GOT3 (cell line): Measurements from ENCODE around the gene TRAF2.

Experiments
- DNase-seq: peaks from one replicate; lab custom pipeline; 2025; ENCODE audit warnings: mixed read lengths; lab: John Stamatoyannopoulos, UW

Gene TRAF2

DNA sequence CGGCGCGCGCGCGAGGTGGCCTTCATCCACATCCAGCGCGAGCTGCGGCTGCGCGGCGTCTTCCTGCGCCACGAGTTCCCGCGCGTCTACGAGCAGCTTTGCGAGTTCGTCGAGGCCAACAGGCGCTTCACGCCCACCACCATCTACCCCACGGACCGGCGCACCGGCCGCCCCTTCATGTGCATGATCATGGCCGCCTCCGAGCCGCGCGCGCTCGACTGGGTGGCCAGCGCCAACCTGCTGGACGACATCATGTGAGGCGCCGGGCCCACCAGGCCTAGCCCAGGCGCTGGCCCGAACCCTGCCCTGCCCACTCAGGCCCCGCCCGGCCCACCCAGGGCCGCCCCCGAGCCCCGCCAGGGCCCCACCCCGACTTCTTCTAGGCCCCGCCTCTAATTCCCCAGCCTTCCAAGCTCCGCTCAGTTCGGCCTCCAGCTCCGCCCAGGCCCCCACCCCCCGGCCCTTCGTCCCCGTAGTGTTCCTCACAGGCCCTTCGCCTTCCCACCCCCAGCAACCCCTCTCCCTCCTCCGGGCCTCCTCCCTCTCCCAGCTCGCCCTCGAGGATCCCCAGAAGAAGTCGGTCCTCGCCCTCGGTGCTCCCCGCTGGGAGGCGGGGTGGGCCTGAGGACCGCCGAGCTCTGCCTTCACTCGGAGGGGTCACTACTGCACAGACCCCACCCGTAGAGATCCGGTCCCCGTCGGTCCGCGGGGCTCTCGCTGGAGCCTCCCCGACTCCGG is 39.1 kb upstream of the TRAF2 start:
- DNase-seq, result no peak

DNA sequence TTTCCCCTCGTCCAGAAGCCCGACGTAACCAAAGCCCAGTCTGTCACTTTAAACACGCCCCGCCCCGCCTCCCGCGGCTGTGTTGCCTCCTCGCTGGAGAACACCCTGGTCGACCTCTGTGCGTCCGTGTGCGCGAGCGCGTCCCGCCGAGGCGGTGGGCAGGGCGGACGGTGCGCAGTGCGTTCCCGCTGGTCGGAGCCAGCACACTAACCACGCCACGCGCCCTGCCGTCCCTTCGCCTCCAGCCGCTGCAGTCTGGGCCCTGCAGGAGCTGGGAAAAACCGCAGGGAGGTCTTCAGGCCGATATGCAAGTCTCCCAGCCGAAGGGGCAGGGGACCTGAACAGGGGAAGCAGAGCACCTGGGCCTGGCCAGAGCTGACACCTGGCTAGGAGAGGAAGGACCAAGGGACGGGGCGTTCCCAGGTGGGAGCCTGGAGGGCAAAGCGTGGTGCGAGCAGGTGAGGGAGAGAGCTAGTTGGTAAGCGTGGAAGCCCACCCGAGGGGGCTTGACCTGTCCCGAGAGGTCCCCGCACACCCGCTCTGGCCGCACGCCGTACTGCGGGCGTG is 38.4 kb upstream of the TRAF2 start:
- DNase-seq, result peak; percentile 50

DNA sequence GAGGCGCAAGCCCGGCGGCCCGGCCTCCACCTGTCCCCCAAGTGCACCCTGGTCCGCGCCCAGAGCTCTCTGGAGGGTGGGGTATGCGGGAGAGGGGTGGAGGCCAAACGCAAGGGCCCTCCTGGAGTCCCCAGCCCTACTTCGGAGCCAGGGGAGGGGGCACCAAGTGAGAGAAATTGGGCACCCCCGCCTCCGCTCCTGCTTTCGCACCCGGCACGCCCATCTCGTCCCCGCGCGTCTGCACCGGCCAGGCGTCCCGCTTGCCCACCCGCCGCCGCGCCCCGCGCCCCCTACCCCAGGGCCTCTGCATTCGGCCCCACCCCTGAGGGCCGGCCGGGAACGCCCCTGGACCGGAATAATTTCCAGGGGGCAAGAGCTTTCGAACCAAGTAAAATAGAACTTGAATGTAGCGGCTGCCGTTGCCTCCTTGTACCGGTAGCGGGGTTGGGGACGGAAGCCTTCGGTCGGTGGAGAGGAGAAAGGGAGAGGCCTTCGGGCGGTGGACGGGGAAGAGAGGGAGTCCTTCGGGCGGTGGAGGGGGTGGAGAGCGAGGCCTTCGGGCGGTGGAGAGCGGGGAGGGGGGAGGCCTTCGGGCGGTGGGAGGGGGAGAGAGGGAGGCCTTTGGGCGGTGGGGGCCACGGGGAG is 37.8 kb upstream of the TRAF2 start:
- no peak for DNase-seq

DNA sequence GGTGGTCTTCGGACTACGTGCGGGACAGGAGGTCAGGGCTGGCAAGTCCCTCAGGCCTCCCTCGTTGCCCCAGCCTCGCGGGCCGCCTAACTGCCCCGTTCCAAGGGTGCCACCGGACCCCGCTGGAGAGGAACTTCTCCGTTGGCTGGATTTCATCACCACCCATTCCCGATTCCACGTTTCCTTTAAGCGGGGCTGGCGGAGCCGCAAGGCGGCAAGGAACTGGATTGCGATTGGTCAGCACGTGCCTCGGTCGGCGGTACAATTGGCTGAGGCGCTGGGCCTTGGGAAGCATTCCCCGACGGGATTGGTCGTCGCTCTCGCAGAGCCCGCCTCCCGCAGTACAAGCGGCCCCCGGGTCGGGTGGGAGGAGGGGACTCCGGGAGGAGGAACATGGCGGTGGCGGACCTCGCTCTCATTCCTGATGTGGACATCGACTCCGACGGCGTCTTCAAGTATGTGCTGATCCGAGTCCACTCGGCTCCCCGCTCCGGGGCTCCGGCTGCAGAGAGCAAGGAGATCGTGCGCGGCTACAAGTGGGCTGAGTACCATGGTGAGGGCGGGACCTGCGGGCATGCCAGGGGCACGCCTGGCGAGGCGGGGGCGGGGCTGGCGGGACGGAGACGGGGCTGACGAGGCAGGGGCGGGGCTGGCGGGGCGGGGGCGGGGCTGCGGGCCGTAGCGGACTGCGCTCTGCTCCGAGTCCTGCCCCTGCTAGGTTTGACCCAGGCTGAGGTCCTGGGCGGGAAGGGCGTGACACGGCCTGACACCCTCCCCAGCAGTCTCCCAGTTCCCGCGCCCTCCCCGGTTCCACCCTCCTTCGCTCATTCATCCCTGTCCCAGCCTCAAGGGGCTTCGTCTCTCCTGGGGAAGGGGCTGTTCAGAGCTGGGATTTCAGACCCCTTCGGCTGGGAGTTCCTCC is 37.0 kb upstream of the TRAF2 start, which contains the start of gene PHPT1:
Gene PHPT1, plus strand, starts transcription at position 372 of the 922 bp plus-strand sequence. Its CDS starts 22 bp downstream, at position 394.
- DNase-seq, result peak; percentile 95

DNA sequence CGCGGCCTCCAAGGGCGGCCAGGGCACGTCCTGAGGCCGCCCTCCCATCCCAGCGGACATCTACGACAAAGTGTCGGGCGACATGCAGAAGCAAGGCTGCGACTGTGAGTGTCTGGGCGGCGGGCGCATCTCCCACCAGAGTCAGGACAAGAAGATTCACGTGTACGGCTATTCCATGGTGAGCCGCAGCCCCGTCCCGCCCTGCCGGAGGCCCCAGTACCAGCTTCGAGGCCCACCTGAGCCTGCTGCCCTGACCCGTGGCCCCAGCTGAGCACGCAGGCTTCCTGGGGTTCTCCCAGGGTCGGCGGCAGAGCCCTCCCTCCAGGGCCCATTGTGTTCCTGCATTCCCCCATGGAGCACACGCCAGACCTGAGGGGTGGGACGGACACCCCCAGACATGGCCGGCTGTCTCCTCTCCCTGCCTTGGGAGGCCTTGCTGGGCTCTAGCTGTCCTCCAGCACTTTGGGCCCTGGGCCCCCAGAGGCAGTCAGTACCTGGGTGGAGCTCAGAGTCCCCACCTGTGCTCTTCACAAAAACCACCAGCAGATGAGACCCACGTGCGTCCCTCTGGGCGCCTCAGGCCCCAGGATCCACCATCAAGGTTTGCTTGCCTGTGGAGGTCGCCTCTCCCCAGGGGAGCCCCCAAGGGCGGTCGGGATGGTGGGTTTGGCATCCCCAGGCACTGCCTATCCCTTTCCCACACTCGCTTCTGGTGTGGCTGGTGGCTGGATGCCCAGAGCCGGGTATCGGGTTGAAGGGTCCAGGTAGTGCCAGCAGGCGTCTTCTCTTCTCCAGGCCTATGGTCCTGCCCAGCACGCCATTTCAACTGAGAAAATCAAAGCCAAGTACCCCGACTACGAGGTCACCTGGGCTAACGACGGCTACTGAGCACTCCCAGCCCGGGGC is 36.1 kb upstream of the TRAF2 start:
- no peak for DNase-seq

DNA sequence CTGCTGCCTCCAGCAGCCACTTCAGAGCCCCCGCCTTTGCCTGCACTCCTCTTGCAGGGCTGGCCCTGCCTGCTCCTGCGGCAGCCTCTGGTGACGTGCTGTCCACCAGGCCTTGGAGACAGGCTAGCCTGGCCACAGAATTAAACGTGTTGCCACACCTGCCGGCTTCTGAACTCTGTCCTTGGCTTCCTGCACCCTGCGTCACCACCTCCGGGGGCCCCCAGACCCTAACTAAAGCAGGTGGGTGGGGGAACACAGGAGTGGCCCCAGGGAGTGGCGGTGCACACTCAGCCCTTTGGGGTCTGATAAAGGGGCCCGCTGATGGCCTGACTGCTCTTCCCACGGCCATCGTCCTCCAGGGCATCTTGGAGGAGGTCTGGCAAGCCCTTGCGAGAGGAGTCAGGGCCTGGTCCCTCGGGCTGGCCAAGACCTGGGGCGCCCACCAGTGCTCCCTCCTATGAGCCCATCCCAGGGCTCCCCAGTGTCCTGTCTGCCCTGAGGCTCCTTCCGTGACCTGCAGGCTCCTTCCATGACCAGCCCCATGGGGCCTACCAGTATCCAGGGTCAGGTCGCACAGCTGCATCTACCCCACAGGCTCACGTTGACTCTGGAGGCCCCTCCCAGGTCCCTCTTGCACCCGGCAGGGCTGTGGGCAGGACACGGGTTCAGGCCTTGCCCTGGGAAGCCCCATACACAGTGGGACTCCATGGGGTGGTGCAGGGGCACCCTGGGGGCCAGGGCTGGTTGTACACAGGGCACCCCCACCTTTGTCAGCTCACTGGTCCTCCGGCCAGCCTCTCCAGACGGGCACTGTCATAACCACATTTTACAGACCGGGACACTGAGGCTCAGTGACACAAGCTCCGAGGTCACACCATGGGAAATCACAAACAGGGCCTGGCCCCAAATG is 35.2 kb upstream of the TRAF2 start:
- DNase-seq, result no peak

DNA sequence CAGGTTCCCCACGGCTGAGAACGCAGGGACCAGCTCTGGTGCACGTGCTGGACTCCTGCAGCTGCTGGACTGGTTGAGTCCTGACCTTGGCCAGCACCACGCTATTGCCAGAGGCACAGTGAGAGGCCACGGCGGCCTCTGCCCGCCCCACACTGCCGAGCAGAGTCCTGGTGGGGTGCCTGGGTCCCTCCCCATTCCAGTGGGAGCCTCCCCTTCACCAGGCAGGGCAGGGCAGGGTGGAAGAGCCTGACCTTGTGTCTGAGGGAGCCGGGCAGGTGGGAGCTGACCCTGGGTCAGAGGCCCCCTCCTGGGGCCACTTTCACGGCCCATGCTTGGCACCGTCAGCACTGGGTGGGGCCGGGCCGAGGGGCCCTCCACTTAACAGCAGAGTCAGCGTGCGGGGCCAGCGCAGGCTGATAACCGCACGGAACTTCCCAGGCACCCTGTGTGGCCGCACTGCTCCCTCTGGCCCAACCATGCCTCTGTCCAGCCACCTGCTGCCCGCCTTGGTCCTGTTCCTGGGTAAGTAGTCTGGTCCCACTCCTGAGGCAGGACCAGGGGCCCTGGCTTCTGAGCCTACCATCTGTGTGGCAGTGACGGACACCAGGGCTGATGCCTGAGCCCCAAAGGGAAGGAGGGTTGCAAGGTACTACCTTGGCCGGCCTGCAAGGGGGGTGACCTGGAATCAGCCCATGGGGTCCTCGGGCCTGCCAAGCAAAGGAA is 34.2 kb upstream of the TRAF2 start, which contains the start of gene MAMDC4:
Gene MAMDC4, plus strand, starts transcription at position 406 of the 723 bp plus-strand sequence. Its CDS starts 71 bp downstream, at position 477.
- DNase-seq, result no peak

DNA sequence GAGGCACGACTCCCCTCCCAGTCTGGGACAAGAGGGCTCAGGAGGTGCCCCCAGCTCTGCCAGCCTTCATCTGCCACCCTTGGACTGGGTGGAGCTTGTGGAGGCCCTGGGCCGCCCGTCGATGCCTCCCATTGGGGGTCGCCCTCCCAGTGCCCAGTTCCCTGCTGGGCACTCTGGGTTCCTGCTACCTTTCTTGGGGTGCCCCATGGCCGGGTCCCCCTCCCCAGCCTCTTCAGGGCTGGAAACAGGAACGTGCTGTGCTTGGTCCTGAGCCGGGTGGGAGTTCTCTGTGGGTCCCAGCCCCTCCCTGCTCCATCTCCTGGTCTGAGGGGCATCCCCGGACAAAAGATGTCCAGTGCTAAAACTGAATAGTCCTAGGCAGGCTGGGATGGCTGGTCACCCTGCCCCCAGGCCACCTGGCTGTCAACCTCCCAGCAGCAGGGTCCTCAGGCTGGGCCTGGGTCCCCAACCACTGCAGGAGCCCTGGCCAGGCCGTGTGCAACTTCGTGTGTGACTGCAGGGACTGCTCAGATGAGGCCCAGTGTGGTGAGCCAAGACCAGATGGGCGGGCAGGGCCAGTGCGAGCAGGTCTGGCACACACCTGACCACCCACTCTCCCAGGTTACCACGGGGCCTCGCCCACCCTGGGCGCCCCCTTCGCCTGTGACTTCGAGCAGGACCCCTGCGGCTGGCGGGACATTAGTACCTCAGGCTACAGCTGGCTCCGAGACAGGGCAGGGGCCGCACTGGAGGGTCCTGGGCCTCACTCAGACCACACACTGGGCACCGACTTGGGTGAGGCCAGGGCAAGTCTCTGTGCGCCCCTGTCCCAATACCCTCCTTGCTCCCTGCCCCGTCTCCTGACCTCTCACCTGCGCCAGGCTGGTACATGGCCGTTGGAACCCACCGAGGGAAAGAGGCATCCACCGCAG is 33.4 kb upstream of the TRAF2 start:
- no peak for DNase-seq

DNA sequence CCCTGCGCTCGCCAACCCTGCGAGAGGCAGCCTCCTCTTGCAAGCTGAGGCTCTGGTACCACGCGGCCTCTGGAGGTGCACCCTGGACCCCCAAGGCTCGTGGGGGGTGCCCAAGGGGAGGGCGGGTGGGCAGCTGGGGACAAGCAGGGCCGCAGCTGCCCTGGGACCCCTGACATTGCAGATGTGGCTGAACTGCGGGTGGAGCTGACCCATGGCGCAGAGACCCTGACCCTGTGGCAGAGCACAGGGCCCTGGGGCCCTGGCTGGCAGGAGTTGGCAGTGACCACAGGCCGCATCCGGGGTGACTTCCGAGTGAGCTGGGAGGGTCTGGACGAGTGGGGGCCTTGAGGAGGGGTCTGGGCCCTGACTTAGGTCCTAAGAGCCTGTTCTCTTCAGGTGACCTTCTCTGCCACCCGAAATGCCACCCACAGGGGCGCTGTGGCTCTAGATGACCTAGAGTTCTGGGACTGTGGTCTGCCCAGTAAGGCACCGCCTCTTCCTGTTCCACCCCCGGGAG is 32.7 kb upstream of the TRAF2 start:
- DNase-seq, result no peak

DNA sequence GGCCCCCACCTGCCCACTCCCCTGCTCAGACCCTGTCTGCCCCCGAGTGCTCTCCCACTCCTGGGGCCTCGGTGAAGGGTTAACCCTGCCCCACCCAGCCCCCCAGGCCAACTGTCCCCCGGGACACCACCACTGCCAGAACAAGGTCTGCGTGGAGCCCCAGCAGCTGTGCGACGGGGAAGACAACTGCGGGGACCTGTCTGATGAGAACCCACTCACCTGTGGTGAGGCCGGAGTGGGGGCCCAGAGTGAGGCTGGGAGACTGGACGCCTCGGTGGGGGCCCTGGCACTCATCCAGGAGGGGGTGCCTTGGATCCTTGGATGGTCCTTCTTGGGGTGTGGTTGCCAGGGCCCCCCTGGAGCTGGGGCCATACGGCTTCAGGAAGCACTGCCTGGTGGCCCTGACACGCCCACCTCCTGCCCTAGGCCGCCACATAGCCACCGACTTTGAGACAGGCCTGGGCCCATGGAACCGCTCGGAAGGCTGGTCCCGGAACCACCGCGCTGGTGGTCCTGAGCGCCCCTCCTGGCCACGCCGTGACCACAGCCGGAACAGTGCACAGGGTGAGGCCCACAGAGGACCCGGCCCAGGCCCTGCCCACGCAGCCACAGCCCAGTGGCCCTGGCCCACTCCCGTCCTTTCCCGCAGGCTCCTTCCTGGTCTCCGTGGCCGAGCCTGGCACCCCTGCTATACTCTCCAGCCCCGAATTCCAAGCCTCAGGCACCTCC is 32.0 kb upstream of the TRAF2 start:
- DNase-seq, result no peak

DNA sequence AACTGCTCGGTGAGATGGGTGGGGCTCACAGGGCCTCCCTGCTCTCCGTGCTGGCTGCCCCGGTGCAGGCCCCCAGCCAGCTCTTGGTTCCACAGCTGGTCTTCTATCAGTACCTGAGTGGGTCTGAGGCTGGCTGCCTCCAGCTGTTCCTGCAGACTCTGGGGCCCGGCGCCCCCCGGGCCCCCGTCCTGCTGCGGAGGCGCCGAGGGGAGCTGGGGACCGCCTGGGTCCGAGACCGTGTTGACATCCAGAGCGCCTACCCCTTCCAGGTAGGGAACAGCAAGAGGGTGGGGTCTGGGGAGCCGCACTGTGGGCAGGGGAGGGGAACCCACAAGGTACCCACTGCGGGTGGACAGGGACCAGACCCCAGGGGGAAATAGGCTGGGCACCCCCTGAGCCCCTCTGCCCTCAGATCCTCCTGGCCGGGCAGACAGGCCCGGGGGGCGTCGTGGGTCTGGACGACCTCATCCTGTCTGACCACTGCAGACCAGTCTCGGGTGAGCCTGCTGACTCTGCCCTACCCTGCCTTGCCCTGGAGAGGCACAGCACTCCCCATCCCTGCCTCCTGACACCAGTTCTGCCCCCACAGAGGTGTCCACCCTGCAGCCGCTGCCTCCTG is 31.4 kb upstream of the TRAF2 start:
- no peak for DNase-seq

DNA sequence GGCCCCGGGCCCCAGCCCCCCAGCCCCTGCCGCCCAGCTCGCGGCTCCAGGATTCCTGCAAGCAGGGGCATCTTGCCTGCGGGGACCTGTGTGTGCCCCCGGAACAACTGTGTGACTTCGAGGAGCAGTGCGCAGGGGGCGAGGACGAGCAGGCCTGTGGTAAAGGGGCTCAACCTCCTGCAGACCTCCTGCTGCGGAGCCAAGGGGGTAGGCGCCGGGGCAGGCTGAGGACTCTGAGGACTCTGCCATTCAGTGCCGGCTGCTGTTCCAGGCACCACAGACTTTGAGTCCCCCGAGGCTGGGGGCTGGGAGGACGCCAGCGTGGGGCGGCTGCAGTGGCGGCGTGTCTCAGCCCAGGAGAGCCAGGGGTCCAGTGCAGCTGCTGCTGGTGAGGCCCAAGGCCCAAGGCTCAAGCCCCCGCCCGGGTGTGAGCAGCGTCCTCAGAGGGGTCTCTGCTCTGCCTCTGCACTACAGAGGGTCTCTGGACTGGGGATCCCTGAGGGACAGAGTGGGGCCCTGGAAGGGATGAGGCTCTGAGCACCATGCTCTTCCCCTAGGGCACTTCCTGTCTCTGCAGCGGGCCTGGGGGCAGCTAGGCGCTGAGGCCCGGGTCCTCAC is 30.7 kb upstream of the TRAF2 start:
- no peak for DNase-seq

DNA sequence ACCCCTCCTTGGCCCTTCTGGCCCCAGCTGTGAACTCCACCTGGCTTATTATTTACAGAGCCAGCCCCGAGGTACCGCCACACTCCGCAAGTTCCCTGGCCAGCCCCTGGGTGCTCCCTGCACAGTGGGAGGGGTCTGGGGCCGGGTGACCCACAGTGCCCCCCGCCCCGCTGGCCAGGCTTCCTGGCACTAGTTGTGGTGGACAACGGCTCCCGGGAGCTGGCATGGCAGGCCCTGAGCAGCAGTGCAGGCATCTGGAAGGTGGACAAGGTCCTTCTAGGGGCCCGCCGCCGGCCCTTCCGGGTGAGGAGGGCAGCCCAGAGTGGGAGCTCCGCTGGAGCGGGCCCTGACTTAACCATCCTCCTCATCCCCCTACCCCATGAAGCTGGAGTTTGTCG is 30.2 kb upstream of the TRAF2 start:
- DNase-seq, result no peak

DNA sequence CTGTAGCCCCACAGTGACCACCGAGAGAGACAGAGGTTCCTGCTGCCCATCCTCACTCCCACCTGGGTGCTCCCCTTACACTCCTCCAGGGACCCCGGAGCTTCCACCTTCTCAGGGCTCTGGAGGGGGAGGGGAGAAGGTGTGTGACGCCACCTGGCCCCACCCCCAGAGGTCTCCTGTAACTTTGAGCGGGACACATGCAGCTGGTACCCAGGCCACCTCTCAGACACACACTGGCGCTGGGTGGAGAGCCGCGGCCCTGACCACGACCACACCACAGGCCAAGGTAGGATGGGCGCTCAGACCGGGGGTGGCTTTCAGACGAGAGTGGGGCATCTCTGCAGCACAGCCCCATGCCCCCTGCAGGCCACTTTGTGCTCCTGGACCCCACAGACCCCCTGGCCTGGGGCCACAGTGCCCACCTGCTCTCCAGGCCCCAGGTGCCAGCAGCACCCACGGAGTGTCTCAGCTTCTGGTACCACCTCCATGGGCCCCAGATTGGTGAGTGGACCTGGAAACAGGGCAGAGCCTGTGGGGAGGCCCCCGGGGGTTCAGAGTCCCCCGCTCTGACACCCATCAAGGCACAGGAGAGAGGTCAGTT is 29.7 kb upstream of the TRAF2 start:
- DNase-seq, result no peak

DNA sequence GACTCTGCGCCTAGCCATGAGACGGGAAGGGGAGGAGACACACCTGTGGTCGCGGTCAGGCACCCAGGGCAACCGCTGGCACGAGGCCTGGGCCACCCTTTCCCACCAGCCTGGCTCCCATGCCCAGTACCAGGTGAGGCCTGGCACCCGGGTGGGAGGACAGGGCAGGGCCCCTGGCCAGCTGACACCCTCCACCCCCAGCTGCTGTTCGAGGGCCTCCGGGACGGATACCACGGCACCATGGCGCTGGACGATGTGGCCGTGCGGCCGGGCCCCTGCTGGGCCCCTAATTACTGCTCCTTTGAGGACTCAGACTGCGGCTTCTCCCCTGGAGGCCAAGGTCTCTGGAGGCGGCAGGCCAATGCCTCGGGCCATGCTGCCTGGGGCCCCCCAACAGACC is 29.1 kb upstream of the TRAF2 start:
- DNase-seq, result no peak
